ENCODE results near the gene TSC1. TPM values are rescaled to one million over a fixed set of nuclear protein-coding genes. Genes with fewer than 3 reads are reported as not detected.

TSC1 gene
- total RNA-seq, 1 experiment from 2014 or later, result 53.5 TPM

DNA sequence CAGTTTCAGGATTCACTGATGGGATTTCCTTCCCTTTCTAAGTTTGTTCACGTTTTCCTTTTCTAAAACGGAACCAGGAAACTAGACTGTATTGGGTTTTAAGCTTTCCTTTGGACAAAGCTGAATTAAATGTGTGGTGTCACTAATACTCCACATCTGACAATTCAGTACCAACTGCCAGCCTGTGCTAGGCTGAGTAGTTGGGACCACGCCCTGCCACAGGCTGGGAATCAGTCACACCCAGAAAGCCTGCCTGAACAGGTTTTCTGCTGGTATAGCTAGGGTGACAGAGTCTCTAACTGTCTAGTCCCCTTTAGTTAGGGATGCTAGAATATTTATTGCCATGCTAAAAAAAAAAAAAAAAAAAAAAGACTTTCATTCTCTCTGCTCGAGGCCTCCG is 50.1 kb downstream of the TSC1 start:
- H3K4me3 Mint-ChIP-seq (ENCODE audit: unreplicated experiment), result no peak overlapping the region
- H3K9me3 Mint-ChIP-seq (ENCODE audit: unreplicated experiment), result no peaks in the 10 kb centered on the region
- BruUV-seq (replicated peaks), result TSS peak; percentile 8
- no peaks in the 10 kb centered on the region for H3K27me3 Mint-ChIP-seq (ENCODE audit: insufficient read depth, unreplicated experiment)
- H3K36me3 Mint-ChIP-seq (ENCODE audit: insufficient read depth, unreplicated experiment), result peaks cover 24% of the 10 kb centered on the region
- ChIA-PET POLR2A (no interaction called here), CTCF (no interaction called here)
- DNase-seq, result no peak
- intact Hi-C loops (cut with micrococcal nuclease; ENCODE audit: unreplicated experiment), result no loop called here
- peaks cover 4% of the 10 kb centered on the region for H3K36me3 ChIP-seq (ENCODE audit: control insufficient read depth, insufficient read depth, low read length)
- H3K4me1 ChIP-seq, result no peaks in the 10 kb centered on the region
- H3K4me1 Mint-ChIP-seq (ENCODE audit: low read depth, unreplicated experiment), result no peaks in the 10 kb centered on the region
- no peaks in the 10 kb centered on the region for H3K9me3 ChIP-seq
- H3K4me3 ChIP-seq (ENCODE audit: low read depth, low read length), result no peak overlapping the region
- no peaks in the 10 kb centered on the region for H3K27me3 ChIP-seq (replicated peaks; ENCODE audit: control insufficient read depth, insufficient read depth, low read length)
- no peak overlapping the region for H3K27ac Mint-ChIP-seq (ENCODE audit: unreplicated experiment)
- TF ChIP-seq, protein P1, sequence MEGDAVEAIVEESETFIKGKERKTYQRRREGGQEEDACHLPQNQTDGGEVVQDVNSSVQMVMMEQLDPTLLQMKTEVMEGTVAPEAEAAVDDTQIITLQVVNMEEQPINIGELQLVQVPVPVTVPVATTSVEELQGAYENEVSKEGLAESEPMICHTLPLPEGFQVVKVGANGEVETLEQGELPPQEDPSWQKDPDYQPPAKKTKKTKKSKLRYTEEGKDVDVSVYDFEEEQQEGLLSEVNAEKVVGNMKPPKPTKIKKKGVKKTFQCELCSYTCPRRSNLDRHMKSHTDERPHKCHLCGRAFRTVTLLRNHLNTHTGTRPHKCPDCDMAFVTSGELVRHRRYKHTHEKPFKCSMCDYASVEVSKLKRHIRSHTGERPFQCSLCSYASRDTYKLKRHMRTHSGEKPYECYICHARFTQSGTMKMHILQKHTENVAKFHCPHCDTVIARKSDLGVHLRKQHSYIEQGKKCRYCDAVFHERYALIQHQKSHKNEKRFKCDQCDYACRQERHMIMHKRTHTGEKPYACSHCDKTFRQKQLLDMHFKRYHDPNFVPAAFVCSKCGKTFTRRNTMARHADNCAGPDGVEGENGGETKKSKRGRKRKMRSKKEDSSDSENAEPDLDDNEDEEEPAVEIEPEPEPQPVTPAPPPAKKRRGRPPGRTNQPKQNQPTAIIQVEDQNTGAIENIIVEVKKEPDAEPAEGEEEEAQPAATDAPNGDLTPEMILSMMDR (IDR thresholded peaks at IDR 0.05; ENCODE audit: insufficient read depth in 1 of 2, low read depth in 1 of 2, low read length in 1 of 2, severe bottlenecking in 1 of 2, unreplicated experiment in 1 of 2), result no peak

DNA sequence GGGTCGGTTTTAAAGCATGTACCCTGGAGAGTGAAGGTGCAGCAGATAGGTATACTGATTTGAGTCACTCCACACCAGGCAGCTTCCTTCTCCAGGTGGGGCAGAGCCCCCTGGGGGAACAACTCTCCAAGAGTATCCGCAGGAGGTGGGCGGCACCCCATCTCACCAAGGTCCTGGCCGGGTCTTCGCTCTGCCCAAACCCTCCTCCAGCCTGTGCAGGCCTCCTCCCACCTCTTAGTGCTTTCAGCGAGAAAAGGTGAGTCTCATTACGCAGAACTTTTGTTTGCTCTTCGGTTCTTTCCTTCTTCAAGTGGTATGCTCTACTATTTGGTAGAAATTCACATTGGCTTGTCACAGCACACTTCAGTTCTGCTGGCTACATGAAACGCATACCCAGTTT is 52.0 kb downstream of the TSC1 start:
- peaks cover 4% of the 10 kb centered on the region for H3K36me3 ChIP-seq (ENCODE audit: control insufficient read depth, insufficient read depth, low read length)
- no peaks in the 10 kb centered on the region for H3K4me1 ChIP-seq
- H3K27me3 ChIP-seq (replicated peaks; ENCODE audit: control insufficient read depth, insufficient read depth, low read length), result no peaks in the 10 kb centered on the region
- POLR2A ChIA-PET, result no interaction called here
- Mint-ChIP-seq H3K9me3 (ENCODE audit: unreplicated experiment) (no peaks in the 10 kb centered on the region), H3K27me3 (ENCODE audit: insufficient read depth, unreplicated experiment) (no peaks in the 10 kb centered on the region), H3K4me1 (ENCODE audit: low read depth, unreplicated experiment) (no peaks in the 10 kb centered on the region), H3K36me3 (ENCODE audit: insufficient read depth, unreplicated experiment) (peaks cover 17% of the 10 kb centered on the region), H3K4me3 (ENCODE audit: unreplicated experiment) (no peak overlapping the region), H3K27ac (ENCODE audit: unreplicated experiment) (no peak overlapping the region)
- H3K9me3 ChIP-seq, result no peaks in the 10 kb centered on the region
- no peak overlapping the region for H3K4me3 ChIP-seq (ENCODE audit: low read depth, low read length)
- no peak for DNase-seq
- CTCF ChIA-PET, result interaction anchor here (0.6 to 1.5 kb wide), 2 partner anchors 9 to 554 kb away, joined by 5 to 6 read pairs; no protein-coding TSS in a partner anchor
- intact Hi-C loops (cut with micrococcal nuclease; ENCODE audit: unreplicated experiment), result no loop called here
- TF ChIP-seq, protein P1 (IDR thresholded peaks at IDR 0.05; ENCODE audit: insufficient read depth in 1 of 2, low read depth in 1 of 2, low read length in 1 of 2, severe bottlenecking in 1 of 2, unreplicated experiment in 1 of 2), result no peak
- BruUV-seq (replicated peaks), result no TSS peak

DNA sequence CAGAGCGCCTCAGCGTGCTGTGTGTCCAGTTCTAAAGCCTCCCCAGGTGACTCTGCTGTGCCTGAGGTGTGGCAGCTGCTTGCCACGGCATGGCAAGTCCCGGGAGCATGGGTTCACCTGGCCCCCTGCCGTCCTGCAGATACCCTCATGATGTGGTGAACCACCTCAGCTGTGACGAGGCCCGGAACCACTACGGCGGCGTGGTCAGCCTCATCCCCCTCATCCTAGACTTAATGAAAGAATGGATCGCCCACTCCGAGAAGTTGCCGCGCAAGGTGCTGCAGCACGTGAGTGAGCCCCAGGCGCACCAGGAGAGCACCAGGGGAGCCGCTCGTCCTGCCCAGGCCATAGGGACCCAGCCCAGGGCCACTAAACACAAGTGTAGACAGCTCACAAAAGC is 56.3 kb downstream of the TSC1 start:
- H3K36me3 ChIP-seq (ENCODE audit: control insufficient read depth, insufficient read depth, low read length), result no peaks in the 10 kb centered on the region
- peaks cover 8% of the 10 kb centered on the region; the same call in 1 of the 2 replicates for H3K4me1 ChIP-seq
- H3K4me3 ChIP-seq (ENCODE audit: low read depth, low read length), result no peak overlapping the region
- DNase-seq, result no peak
- Mint-ChIP-seq H3K36me3 (ENCODE audit: insufficient read depth, unreplicated experiment) (no peaks in the 10 kb centered on the region), H3K4me3 (ENCODE audit: unreplicated experiment) (no peak overlapping the region), H3K27ac (ENCODE audit: unreplicated experiment) (no peak overlapping the region), H3K27me3 (ENCODE audit: insufficient read depth, unreplicated experiment) (no peaks in the 10 kb centered on the region), H3K4me1 (ENCODE audit: low read depth, unreplicated experiment) (no peaks in the 10 kb centered on the region), H3K9me3 (ENCODE audit: unreplicated experiment) (no peaks in the 10 kb centered on the region)
- POLR2A ChIA-PET, result no interaction called here
- H3K9me3 ChIP-seq, result no peaks in the 10 kb centered on the region
- intact Hi-C loops (cut with micrococcal nuclease; ENCODE audit: unreplicated experiment), result no loop called here
- BruUV-seq (replicated peaks), result no TSS peak
- H3K27me3 ChIP-seq (replicated peaks; ENCODE audit: control insufficient read depth, insufficient read depth, low read length), result no peaks in the 10 kb centered on the region
- CTCF ChIA-PET, result interaction anchor here (0.7 kb wide), 1 partner anchor 146 kb away, joined by 4 read pairs; no protein-coding TSS in a partner anchor
- TF ChIP-seq, protein P1 (IDR thresholded peaks at IDR 0.05; ENCODE audit: insufficient read depth in 1 of 2, low read depth in 1 of 2, low read length in 1 of 2, severe bottlenecking in 1 of 2, unreplicated experiment in 1 of 2), result no peak

All from Caco-2 (cell line).